GM18502 (cell line): Measurements from ENCODE around the gene PLXNA4.

Source experiments
- ATAC-seq: cut with Tn5 transposase; IDR thresholded peaks from one replicate; pipeline ENCODE4 v1.9.1; 2021; ENCODE audit warnings: mild to moderate bottlenecking; ENCODE audit not compliant: unreplicated experiment, poor library complexity

PLXNA4 gene

GRCh38 chr7:132345543-132346129 lies 230.6 kb downstream of the PLXNA4 start:
- ATAC-seq: no peak

DNA sequence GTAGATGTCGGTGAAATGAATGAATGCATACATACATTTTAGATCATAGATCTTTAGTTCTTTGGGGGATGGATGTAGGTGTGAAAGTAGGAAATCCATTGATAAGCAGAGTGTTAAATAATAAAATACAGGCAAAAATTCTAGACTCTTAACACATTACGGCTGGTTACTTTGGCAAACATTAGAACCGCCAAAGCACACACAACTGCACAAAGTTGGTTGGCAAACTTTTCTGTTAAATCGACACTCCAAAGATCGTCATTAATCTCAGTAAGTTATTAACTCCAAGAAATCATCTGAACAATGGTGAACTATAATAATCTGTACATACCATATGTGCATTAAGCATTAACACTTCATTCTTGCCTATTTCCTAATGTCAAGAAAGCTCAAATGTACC lies 231.2 kb downstream of the PLXNA4 start:
- no peak for ATAC-seq

GRCh38 chr7:132343199-132343598 lies 233.1 kb downstream of the PLXNA4 start:
- no peak for ATAC-seq

GRCh38 chr7:132337450-132338080 lies 238.7 kb downstream of the PLXNA4 start:
- ATAC-seq: no peak

DNA sequence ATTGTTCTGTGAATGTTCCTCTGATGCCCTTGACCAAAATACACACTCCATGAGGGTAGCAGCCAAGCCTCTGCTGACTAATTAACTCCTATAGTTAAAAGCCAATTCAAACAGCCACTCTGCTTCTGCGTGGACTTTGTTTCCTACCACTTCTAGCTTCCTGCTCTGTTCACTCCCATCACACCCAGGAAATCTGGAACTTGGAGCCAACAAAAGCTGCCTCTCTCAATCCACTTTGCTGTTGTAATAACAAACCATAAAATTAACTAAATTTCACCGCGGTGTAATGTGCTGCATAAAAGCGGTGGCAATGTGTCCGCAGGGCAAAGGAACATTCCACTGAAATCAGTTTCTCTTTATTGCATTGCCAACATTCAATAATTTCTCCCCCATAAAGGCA lies 239.5 kb downstream of the PLXNA4 start:
- ATAC-seq: no peak

DNA sequence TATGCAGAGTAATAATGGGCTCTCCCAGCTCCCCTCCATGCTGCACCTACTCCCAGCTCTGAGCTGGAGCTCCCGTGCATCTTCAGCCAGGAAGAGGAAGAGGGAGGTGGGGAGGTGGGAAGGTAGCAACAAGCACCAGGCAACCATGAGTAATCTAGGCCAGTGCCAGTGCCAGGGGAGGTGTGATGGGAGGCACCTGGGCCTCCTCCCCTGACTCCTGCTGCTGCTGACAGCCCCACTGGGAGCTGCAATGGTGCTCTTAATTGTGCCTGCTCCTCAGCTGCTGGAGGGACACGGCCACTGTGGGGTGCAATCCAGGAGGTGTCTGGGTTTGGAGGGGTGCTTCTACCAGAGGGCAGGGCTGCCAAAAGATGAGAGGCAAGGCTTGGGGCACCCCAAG lies 243.0 kb downstream of the PLXNA4 start:
- no peak for ATAC-seq

- no peak for ATAC-seq
These were observed 247.5 kb downstream of the PLXNA4 start for GRCh38 chr7:132328760-132329159.

GRCh38 chr7:132328047-132328620 lies 248.1 kb downstream of the PLXNA4 start:
- no peak for ATAC-seq

- ATAC-seq: no peak
These were observed 249.2 kb downstream of the PLXNA4 start for GRCh38 chr7:132326878-132327589.

DNA sequence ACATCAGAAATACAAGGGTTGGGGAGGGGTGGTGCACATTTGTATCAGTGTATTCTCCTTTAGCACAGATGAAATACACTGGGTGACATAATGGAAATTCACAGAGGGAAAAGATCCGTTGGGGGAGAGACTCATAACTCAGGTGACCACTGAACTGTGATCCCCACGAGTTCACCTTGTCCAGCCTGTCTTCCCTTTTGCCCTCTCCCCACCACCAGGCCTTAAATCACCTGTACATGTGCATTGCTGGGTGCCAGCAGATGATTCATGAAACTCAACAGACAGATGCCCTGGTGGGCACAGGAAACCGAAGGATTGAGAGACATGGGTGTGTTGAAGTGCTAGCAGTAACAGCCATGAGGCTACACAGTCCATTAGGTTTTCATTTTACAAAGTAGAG lies 253.3 kb downstream of the PLXNA4 start:
- ATAC-seq: no peak

DNA sequence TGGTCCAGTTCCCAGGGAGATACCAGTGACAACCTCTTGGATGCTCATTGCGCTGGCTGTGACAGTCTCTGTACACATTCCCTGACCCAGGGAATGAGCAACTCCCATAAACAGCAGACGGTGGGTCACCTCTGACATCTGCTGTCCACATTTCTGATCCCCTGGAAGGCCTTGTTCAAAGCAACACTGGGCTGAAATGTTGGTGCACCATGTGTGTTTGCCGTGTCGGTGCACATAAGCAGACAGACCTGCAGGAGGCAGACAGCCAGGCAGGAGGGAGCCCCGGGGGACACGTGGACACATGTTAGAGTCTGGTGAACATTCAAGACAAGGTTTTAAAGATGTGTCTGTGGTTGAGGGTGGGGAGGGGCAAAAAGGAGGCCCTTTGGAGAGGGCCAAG lies 254.9 kb downstream of the PLXNA4 start:
- no peak for ATAC-seq

GRCh38 chr7:132319481-132319880 lies 256.8 kb downstream of the PLXNA4 start:
- ATAC-seq: no peak

DNA sequence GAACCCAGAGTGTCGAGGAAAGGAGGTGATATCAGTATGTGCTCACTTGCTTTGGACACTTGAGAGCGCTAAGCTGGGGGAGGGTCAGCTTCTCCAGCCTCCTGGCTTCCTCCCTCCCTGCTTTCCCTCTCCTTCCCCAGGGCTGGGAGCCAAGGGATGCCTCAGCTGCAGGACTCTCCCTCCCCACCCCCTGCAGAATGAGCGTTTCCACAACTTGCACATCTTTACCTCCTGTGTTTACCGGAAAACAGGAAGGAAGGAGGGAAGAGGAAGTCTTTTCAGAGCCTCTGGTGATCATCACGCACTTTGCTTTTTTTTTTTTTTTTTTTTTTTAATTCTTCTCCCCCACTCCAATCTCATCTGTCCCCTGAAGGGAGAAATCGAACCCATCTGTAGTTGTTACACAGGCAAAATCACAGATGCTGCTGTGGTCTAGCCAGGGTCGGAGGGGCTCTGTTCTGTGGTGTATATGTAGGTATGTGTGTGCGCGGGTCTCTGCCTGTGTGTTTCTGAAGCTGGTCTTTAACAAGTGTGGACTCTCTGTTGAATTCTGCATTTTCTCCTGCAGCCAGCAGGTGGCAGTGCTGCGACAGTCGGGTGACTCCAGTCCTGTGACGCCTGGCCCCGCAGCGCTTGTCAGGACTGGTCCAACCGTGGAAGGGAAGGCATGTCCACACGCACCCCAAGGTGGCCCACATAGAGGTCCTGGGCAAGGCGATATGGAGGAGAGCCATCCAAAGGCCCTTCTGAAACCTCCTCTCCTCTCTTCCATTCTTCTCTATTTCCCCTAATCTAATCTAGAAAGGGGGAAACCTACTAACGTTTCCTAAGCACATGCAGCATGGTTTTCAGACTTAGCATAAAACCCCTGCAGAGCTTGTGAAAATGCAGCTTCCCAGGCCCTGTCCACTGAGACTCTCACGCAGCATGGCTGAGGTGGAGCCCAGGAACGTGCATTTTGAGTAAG lies 257.6 kb downstream of the PLXNA4 start:
- ATAC-seq: peak; percentile 86

- ATAC-seq: no peak
These were observed 258.4 kb downstream of the PLXNA4 start for GRCh38 chr7:132317701-132318351.

DNA sequence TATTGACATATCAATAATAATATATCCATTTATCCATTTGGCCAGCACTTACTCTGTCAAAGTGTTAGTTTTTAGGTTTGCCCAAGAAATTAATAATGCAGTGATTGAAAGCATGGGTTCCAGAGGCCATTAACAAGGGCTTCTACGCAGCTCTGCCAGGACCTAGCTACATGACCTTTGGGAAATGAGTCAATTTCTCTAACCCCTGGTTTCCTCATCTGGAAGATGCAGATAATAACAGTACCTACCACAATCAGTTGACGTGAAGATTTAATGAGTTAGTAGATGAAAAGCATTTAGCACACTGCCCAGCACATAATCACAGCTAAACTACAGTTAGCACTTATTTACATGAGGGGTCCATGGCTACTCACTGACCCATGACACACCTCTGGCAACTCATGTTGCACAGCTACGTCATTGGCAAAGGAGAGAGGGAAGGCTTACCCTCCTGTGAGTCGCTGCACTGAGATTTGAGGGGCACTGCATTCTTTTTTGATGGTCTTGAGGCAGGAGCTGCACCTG lies 263.7 kb downstream of the PLXNA4 start:
- no peak for ATAC-seq

- no peak for ATAC-seq
These were observed 264.5 kb downstream of the PLXNA4 start for GRCh38 chr7:132311733-132312132.

- no peak for ATAC-seq
These were observed 267.0 kb downstream of the PLXNA4 start for GRCh38 chr7:132309102-132309805.

GRCh38 chr7:132307465-132307864 lies 268.8 kb downstream of the PLXNA4 start:
- ATAC-seq: no peak
